ENCODE data around the gene PMM2.

Gene PMM2

GRCh38 chr16:8846401-8846932 lies 48.8 kb downstream of the PMM2 start:
- in situ Hi-C loops (cut with HindIII; ENCODE audit: low pct_ligation_motif_present, low sequenced_read_pairs), result no loop called here
- DNase-seq, result no peak
- no peak overlapping the region for H3K27ac ChIP-seq
- peaks cover 40% of the 10 kb centered on the region for H3K36me3 ChIP-seq (replicated peaks)
- H3K4me3 ChIP-seq (ENCODE audit: low read depth, low read length), result no peak overlapping the region
- no peaks in the 10 kb centered on the region for H3K27me3 ChIP-seq (replicated peaks)
- TF ChIP-seq CTCF (IDR thresholded peaks at IDR 0.05; ENCODE audit: low read depth, low read length, missing control alignments), result no peak

- Histone ChIP-seq H3K27ac (no peak overlapping the region), H3K4me3 (ENCODE audit: low read depth, low read length) (no peak overlapping the region), H3K27me3 (replicated peaks) (no peaks in the 10 kb centered on the region), H3K36me3 (replicated peaks) (peaks cover 42% of the 10 kb centered on the region)
- DNase-seq, result no peak
- in situ Hi-C loops (cut with HindIII; ENCODE audit: low pct_ligation_motif_present, low sequenced_read_pairs), result no loop called here
- TF ChIP-seq CTCF (IDR thresholded peaks at IDR 0.05; ENCODE audit: low read depth, low read length, missing control alignments), result no peak
These were observed 49.5 kb downstream of the PMM2 start for GRCh38 chr16:8847145-8847544.

DNA sequence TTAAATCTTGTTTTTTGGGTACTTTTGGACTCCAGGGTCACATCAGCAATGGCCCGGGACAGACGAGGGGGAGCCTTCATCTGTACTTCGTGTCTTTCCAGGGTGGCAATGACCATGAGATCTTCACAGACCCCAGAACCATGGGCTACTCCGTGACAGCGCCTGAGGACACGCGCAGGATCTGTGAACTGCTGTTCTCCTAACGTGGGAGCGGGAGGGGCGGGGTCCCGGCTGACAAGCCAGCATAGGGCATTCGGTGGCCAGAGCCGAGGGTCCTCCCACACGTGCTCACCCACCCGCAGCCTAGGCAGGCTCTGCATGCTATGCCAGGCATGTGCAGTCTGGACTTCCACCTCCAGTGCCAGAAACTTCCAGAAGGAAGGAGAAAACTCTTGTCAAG lies 50.0 kb downstream of the PMM2 start:
- in situ Hi-C loops (cut with HindIII; ENCODE audit: low pct_ligation_motif_present, low sequenced_read_pairs), result no loop called here
- Histone ChIP-seq H3K4me3 (ENCODE audit: low read depth, low read length) (no peak overlapping the region), H3K27ac (no peak overlapping the region), H3K27me3 (replicated peaks) (no peaks in the 10 kb centered on the region), H3K36me3 (replicated peaks) (peaks cover 47% of the 10 kb centered on the region)
- DNase-seq, result no peak
- TF ChIP-seq CTCF (IDR thresholded peaks at IDR 0.05; ENCODE audit: low read depth, low read length, missing control alignments), result no peak

GRCh38 chr16:8848231-8848938 lies 50.7 kb downstream of the PMM2 start:
- TF ChIP-seq CTCF (IDR thresholded peaks at IDR 0.05; ENCODE audit: low read depth, low read length, missing control alignments), result no peak
- in situ Hi-C loops (cut with HindIII; ENCODE audit: low pct_ligation_motif_present, low sequenced_read_pairs), result no loop called here
- Histone ChIP-seq H3K27me3 (replicated peaks) (no peaks in the 10 kb centered on the region), H3K27ac (peak overlapping the region; percentile 74), H3K36me3 (replicated peaks) (peaks cover 55% of the 10 kb centered on the region), H3K4me3 (ENCODE audit: low read depth, low read length) (no peak overlapping the region)
- no peak for DNase-seq

GRCh38 chr16:8848939-8849391 lies 51.3 kb downstream of the PMM2 start:
- TF ChIP-seq CTCF (IDR thresholded peaks at IDR 0.05; ENCODE audit: low read depth, low read length, missing control alignments), result no peak
- Histone ChIP-seq H3K4me3 (ENCODE audit: low read depth, low read length) (no peak overlapping the region), H3K27ac (peak overlapping the region; percentile 74), H3K36me3 (replicated peaks) (peaks cover 58% of the 10 kb centered on the region), H3K27me3 (replicated peaks) (no peaks in the 10 kb centered on the region)
- DNase-seq, result peak; percentile 77
- in situ Hi-C loops (cut with HindIII; ENCODE audit: low pct_ligation_motif_present, low sequenced_read_pairs), result no loop called here
